KMS-11 (cell line): ENCODE measurements around the gene RPH3AL.

Experiments
- H2AFZ ChIP-seq: fragments of 200-600 bp; sonication (generic); 2 replicates; pipeline ENCODE4 v1.6.1; 2016; ENCODE audit warnings: antibody characterized with exemption, mixed run types, low read depth
- H3K27ac ChIP-seq: fragments of 200-600 bp; sonication (generic); 2 replicates; pipeline ENCODE4 v1.6.1; 2016; ENCODE audit warnings: mild to moderate bottlenecking, mixed run types
- H3K27me3 ChIP-seq: fragments of 200-600 bp; sonication (generic); 2 replicates; pipeline ENCODE4 v1.6.1; 2017; ENCODE audit warnings: mild to moderate bottlenecking, low read depth, mixed run types, moderate library complexity; ENCODE audit not compliant: insufficient read depth
- H3K36me3 ChIP-seq: fragments of 200-600 bp; sonication (generic); 2 replicates; pipeline ENCODE4 v1.6.1; 2017; ENCODE audit warnings: mild to moderate bottlenecking, mixed run types; ENCODE audit not compliant: insufficient read depth
- H3K4me1 ChIP-seq: fragments of 200-600 bp; sonication (generic); 2 replicates; pipeline ENCODE4 v1.6.1; 2016; ENCODE audit warnings: mild to moderate bottlenecking, low read depth, mixed run types; ENCODE audit not compliant: poor library complexity, severe bottlenecking
- H3K4me2 ChIP-seq: fragments of 200-600 bp; sonication (generic); 2 replicates; pipeline ENCODE4 v1.7.0; 2016; ENCODE audit warnings: mild to moderate bottlenecking, mixed run types
- H3K4me3 ChIP-seq: fragments of 200-600 bp; sonication (generic); IDR thresholded peaks from 2 replicates; pipeline ENCODE4 v1.6.1; 2017; ENCODE audit warnings: low read depth, low read length, mixed read lengths; ENCODE audit not compliant: insufficient read depth
- H3K79me2 ChIP-seq: fragments of 200-600 bp; sonication (generic); 2 replicates; pipeline ENCODE4 v1.6.1; 2016; ENCODE audit warnings: low read depth, mixed run types; ENCODE audit not compliant: insufficient read depth
- H3K9ac ChIP-seq: fragments of 200-600 bp; sonication (generic); 2 replicates; pipeline ENCODE4 v1.6.1; 2016; ENCODE audit warnings: mild to moderate bottlenecking, mixed run types
- H4K20me1 ChIP-seq: fragments of 200-600 bp; sonication (generic); 2 replicates; pipeline ENCODE4 v1.6.1; 2016; ENCODE audit warnings: mild to moderate bottlenecking, mixed run types; ENCODE audit not compliant: insufficient read depth
- TF ChIP-seq, protein P1 (sequence below): fragments of 200-600 bp; sonication (generic); conservative IDR thresholded peaks from 2 replicates; pipeline ENCODE4 v1.6.1; 2017; ENCODE audit warnings: low read depth, mild to moderate bottlenecking, antibody characterized with exemption, low read length, moderate library complexity, mixed read lengths

The RPH3AL gene

DNA sequence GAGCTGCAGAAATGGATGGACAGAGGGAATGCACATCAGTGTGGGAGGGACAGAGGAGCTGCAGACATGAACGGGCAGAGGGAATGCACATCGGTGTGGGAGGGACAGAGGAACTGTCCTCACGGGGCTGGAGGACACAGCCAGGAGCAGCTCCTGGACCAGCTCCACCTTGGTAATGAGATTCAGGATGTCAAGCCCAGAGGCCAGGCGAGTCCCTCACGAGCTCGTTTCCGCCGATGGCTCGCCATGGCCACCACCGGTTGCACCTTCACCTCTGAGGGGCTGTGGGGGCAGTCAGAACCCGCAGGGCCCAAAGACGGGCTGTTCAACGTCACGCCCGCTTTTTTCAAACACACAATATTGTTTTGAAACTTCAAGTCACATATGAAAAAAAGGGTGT is 56.2 kb downstream of the RPH3AL start:
- Histone ChIP-seq H3K4me2 (no peak overlapping the region), H4K20me1 (no peaks in the 10 kb centered on the region)
- TF ChIP-seq, protein P1, sequence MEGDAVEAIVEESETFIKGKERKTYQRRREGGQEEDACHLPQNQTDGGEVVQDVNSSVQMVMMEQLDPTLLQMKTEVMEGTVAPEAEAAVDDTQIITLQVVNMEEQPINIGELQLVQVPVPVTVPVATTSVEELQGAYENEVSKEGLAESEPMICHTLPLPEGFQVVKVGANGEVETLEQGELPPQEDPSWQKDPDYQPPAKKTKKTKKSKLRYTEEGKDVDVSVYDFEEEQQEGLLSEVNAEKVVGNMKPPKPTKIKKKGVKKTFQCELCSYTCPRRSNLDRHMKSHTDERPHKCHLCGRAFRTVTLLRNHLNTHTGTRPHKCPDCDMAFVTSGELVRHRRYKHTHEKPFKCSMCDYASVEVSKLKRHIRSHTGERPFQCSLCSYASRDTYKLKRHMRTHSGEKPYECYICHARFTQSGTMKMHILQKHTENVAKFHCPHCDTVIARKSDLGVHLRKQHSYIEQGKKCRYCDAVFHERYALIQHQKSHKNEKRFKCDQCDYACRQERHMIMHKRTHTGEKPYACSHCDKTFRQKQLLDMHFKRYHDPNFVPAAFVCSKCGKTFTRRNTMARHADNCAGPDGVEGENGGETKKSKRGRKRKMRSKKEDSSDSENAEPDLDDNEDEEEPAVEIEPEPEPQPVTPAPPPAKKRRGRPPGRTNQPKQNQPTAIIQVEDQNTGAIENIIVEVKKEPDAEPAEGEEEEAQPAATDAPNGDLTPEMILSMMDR = no peak

DNA sequence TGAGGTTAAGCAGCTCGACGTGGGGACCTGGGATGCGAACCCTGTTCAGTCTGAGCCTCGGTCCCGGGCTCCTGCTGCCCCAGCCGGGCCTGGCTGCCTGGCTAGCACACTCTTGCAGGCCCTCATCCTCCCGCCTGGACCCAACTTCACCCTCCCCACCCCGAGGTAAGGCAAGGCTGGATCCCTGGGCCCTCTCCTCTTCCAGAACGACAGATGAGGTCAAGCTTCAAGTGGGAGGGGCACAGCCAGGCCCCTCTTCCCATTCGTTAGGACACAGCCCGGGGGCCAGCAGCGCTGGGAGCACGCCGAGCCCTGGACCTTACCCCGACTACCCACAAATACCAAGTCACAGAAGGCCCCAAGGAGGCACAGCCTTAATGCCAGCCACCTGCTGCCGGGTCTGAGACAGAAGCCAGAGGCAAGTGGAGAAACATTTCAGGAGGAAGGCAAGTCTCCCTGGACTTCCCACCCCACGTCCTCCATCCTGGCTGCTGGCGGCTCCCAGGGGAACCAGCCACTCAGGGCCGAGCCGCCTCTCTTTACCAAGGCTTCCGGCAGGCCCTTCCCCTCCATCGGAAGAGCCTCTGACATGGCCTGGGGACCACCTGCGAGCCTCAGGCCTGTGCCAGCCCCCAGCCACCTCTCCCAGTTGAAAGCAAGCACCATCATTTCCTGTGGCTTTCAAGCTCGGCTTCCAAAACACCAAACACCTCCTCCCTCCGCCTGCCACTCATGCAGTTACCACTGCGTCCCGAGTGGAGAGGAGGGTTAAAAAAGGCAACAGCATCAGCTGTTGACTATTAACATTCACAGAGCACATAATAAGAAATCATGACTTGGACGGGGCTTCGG is 59.9 kb downstream of the RPH3AL start:
- H2AFZ ChIP-seq = no peak overlapping the region
- no peaks in the 10 kb centered on the region for H3K79me2 ChIP-seq
- no peaks in the 10 kb centered on the region for H3K36me3 ChIP-seq
- H3K4me3 ChIP-seq = no peak overlapping the region
- no peak overlapping the region for H3K9ac ChIP-seq
- no peak overlapping the region for H3K4me2 ChIP-seq
- TF ChIP-seq, protein P1 = no peak
- no peak overlapping the region for H3K27ac ChIP-seq
- no peaks in the 10 kb centered on the region for H4K20me1 ChIP-seq
- H3K4me1 ChIP-seq = no peaks in the 10 kb centered on the region
- no peaks in the 10 kb centered on the region; the same call in 1 of the 2 replicates for H3K27me3 ChIP-seq

More for the DNA sequence above, 56.2 kb downstream of the RPH3AL start:
- Histone ChIP-seq H2AFZ (no peak overlapping the region), H3K4me1 (no peaks in the 10 kb centered on the region), H3K27ac (no peak overlapping the region), H3K9ac (no peak overlapping the region), H3K79me2 (no peaks in the 10 kb centered on the region), H3K36me3 (no peaks in the 10 kb centered on the region), H3K27me3 (no peaks in the 10 kb centered on the region; the same call in 1 of the 2 replicates), H3K4me3 (no peak overlapping the region)

DNA sequence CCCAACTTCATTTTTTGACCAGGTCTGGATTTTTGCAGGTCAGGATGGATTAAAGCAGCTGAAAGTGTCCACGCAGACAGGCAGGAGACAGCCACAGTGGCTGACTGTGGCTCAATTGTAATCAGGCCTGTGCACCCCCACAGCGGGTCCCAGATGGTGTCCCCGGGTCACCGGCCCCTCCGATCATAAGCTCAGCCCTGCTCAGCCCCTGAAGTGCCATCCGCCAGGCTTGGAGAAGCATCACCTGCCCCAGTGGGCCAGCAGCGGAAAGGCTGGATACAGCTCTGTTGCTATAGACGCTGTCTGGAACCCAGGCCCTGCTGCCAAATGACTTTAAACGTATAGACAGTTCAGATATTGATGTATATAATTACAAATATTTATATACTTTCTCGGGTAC is 60.6 kb downstream of the RPH3AL start:
- no peak overlapping the region for H3K4me3 ChIP-seq
- H3K4me2 ChIP-seq = no peak overlapping the region
- no peak overlapping the region for H2AFZ ChIP-seq
- no peaks in the 10 kb centered on the region for H3K4me1 ChIP-seq
- no peak overlapping the region for H3K27ac ChIP-seq
- no peaks in the 10 kb centered on the region for H4K20me1 ChIP-seq
- H3K27me3 ChIP-seq = no peaks in the 10 kb centered on the region
- H3K79me2 ChIP-seq = no peaks in the 10 kb centered on the region
- TF ChIP-seq, protein P1 = no peak
- no peaks in the 10 kb centered on the region for H3K36me3 ChIP-seq
- no peak overlapping the region for H3K9ac ChIP-seq

DNA sequence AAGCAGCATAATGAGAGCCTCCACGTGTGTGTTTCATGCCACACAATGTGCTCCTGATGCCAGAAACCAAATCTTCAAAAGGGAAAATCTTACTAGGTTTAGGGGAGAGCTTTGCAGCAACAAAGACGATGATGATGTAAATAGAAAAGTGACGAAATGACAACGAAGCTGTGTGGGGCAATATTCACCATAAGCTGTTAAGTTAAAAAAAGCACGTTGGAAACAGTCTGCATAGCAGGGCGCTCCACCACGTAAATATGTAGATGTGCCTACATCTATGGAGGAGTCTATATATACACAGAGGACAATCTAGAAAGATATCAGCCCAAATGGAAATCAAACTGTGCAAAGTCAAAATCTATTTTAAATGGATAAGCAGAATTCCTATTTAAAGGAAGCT is 61.0 kb downstream of the RPH3AL start:
- no peaks in the 10 kb centered on the region for H3K27me3 ChIP-seq
- no peak overlapping the region for H3K4me3 ChIP-seq
- H3K27ac ChIP-seq = no peak overlapping the region
- no peak overlapping the region for H3K4me2 ChIP-seq
- no peaks in the 10 kb centered on the region for H3K36me3 ChIP-seq
- H4K20me1 ChIP-seq = no peaks in the 10 kb centered on the region
- H3K79me2 ChIP-seq = no peaks in the 10 kb centered on the region
- H3K4me1 ChIP-seq = no peaks in the 10 kb centered on the region
- no peak overlapping the region for H3K9ac ChIP-seq
- TF ChIP-seq, protein P1 = no peak
- no peak overlapping the region for H2AFZ ChIP-seq
